Stimulated activated CD8-positive, alpha-beta memory T cell treated with anti-CD3 and anti-CD28 coated beads, Interleukin-12 subunit alpha, Interleukin-12 subunit beta, amount 100 ng/mL, for 1 hour (primary cell): ENCODE results near the gene COL9A3.

Source experiments
- DNase-seq: peaks from one replicate; pipeline ENCODE4 v3.0.0-alpha.2; 2020; ENCODE audit warnings: low read depth

COL9A3 gene

DNA sequence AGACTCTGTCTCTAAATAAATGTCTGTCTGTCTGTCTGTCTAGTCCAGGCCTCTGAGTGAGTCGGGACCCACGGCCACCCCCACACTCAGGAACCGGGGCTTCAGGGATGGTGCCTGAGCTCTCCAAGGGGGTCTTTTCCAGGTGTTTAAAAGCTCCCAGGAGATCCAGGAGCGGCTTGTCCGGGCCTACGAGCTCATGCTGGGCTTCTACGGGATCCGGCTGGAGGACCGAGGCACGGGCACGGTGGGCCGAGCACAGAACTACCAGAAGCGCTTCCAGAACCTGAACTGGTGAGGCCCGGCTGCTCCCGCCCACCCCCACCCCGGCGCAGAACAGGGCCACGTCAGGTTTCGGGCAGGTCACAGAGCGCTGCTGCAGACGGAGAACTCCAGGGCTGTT lies 5.5 kb upstream of the COL9A3 start:
- no peak for DNase-seq

DNA sequence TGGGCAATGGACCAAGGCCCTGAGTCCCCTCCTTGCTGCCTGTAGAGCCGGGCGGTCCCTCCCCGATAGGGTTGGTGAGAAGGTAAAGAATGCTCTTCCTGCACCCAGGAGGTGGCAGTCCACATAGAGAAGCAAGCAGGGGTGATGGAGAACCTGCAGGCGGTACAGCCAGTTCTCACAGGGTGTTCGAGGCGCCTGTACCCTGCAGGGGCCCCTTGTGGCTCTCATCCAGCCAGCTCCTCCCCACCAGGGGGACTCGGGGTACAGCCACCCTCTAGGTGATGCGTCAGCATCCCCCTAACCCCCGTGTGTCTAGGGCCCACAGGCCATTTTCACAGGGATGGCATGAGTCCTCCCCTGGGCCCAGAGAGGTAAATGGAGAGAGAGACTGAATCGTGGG lies 5.1 kb upstream of the COL9A3 start:
- no peak for DNase-seq

DNA sequence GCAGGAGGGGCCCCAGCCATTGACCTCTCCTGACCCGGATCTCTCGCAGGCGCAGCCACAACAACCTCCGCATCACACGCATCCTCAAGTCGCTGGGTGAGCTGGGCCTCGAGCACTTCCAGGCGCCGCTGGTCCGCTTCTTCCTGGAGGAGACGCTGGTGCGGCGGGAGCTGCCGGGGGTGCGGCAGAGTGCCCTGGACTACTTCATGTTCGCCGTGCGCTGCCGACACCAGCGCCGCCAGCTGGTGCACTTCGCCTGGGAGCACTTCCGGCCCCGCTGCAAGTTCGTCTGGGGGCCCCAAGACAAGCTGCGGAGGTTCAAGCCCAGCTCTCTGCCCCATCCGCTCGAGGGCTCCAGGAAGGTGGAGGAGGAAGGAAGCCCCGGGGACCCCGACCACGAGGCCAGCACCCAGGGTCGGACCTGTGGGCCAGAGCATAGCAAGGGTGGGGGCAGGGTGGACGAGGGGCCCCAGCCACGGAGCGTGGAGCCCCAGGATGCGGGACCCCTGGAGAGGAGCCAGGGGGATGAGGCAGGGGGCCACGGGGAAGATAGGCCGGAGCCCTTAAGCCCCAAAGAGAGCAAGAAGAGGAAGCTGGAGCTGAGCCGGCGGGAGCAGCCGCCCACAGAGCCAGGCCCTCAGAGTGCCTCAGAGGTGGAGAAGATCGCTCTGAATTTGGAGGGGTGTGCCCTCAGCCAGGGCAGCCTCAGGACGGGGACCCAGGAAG lies 4.5 kb upstream of the COL9A3 start:
- DNase-seq: no peak

DNA sequence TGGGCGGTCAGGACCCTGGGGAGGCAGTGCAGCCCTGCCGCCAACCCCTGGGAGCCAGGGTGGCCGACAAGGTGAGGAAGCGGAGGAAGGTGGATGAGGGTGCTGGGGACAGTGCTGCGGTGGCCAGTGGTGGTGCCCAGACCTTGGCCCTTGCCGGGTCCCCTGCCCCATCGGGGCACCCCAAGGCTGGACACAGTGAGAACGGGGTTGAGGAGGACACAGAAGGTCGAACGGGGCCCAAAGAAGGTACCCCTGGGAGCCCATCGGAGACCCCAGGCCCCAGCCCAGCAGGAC lies 4.0 kb upstream of the COL9A3 start:
- no peak for DNase-seq

DNA sequence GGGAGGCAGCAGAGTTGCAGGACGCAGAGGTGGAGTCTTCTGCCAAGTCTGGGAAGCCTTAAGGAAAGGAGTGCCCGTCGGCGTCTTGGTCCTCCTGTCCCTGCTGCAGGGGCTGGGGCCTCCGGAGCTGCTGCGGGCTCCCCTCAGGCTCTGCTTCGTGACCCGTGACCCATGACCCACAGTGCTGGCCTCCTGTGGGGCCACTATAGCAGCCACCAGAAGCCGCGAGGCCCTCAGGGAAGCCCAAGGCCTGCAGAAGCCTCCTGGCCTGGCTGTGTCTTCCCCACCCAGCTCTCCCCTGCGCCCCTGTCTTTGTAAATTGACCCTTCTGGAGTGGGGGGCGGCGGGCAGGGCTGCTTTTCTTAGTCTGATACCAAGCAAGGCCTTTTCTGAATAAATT lies 3.3 kb upstream of the COL9A3 start:
- DNase-seq: no peak

DNA sequence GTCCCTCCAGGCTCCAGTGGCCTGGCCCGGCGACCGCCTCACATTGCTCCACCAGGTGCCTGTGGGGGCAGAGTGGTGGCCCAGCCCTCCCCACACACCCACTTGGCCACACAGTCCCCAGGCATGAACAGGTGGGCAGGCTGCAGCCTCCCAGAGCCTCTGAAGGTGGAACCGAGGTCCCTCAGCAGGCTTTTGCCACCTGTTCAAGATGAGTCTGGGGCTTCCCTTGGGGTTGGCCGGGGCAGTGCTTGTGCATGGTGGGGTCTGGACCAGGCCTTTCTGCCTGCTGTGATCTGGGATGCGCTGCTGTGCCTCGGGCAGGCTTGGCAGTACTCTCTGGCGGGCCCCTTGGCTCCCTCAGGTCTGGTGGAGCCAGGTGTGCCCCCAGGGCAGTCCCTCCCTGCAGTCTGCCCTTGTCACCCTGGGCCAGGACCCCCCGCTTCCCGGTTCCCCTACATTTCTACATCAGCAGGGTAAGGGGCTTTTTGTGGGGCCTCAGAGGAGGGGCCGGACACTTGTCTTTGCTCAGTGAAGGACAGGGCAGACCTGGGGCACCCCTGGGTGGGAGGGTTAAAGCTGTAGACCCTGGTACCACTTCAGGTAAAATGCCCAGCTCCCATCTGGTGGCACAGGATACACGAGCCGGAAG lies 2.7 kb upstream of the COL9A3 start:
- DNase-seq: no peak

DNA sequence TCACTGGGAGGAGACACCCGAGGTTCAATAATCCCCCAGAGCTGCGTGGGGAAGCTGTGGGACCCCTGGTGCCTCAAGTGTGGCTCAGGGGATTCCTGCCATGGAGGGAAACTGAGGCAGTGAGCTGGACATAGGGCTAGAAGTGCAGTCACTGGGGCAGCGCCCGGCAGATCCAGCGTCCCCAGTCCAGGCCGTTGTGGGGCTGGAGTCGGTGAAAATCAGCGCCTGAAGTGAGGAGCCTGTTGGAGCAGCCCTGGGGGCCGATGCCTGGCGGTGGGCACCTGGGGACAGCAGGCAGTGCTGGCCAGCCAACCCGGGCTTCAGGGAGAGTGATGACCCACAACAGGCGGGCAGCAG lies 2.2 kb upstream of the COL9A3 start:
- DNase-seq: no peak

DNA sequence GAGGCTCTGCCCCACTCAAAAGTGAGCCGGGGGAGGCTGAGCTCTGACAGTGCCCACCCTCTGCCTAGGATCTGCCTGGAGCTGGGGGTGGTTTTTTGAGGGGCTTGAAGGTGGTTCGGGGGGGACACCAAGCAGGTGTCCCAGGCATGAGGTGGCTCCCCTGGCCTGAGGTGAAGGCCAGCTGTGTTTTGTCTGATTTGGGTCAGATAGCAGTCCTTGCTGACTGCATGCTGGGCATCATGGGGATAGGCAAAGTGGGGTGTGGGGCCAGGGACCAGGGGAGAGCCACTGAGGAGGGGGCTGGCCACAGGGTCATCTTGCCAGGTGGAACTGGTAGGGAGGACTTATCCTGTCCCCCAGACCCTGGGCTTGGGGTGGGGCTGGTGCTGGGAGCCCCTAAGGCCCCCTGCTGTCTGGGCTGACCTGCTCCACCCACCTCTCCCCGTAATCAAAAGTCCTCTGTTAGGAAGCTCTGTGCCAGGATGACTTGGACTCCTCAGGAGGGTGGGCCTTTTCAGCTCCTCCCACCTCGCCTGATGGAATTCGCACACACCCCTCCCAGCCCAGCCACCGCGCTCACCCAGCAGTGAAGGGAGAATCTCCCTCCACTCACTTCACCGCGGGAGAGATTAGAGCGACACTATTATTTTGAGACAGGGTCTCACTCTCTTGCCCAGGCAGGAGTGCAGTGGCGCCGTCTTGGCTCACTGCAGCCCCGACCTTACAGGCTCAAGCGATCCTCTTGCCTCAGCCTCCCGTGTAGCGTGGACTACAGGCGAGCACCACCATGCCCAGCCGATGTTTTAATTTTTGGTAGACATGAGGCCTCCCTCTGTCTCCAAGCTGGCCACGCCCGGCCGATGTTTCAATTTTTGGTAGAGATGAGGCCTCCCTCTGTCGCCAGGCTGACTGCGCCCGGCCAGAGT lies 1.5 kb upstream of the COL9A3 start:
- no peak for DNase-seq

DNA sequence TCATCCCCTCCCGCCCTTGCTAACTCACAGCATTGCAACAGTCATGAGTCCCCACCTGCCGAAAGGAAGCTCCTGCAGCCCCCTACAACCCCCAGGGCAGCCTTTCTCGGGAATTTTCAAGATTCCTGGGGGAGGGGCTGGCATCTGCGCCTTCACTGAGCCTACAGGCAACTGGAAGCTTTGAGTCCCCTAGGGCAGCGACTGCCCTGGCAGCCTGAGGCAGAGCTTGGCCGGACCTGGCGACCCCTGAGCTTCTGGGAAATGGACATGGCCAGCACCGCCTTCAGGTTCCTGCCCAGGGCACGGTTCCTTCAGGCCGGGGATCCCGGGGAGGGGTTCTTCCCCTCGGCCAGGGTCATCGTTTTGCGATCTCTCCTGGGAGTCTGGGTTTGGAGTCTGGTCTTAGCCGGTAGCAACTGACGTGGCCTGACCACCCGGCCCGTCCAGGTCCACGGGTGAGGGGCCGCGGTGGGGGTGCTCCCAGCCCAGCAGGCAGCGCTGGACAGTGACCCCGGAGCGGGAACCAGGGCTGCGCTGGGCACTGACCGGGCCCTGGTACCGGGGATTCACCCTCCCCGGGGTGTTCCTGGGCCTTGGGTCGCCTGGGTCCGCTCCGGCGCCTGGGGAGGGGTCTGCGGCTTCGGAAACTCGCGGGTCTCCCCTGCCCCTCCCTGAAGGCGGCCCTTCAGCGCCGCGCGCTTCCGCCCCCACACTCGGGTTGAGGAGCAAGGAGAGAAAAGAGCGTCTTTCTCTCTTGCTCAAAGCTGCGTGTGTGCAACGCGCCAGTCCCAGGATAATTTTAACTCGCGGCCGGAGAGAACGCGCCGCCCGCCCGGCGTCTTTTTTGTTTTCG lies 593 bp upstream of the COL9A3 start:
- DNase-seq: no peak

DNA sequence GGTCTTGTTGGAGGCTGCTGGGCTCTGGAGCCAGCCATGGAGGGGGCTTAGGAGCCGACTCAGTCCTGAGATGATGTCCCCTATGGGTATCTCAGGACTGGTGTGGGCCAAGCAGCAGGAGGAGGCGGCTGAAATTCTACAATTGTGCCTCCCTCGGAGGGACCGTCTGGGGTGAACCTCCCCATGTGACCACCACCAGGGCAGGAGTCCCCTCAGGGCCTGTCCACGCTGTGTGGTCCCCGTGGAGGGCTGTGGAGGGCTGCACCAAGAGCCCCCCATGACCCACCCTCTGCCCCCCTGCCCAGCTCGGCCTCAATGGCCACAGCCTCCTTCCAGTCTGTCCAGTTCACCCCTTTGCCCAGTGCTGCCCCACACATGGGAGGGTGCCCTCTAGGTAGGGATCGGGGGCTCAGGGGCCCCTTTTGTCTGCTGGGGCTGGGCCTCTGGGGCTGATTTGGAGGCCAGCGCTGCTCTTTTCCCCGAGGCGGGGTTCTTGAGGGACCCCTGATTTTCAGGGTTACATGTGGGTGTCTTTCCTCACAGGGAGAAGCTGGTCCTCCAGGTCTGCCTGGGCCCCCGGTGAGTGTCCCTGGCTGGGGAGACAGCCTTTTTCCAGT lies 1.2 kb downstream of the COL9A3 start:
- no peak for DNase-seq

DNA sequence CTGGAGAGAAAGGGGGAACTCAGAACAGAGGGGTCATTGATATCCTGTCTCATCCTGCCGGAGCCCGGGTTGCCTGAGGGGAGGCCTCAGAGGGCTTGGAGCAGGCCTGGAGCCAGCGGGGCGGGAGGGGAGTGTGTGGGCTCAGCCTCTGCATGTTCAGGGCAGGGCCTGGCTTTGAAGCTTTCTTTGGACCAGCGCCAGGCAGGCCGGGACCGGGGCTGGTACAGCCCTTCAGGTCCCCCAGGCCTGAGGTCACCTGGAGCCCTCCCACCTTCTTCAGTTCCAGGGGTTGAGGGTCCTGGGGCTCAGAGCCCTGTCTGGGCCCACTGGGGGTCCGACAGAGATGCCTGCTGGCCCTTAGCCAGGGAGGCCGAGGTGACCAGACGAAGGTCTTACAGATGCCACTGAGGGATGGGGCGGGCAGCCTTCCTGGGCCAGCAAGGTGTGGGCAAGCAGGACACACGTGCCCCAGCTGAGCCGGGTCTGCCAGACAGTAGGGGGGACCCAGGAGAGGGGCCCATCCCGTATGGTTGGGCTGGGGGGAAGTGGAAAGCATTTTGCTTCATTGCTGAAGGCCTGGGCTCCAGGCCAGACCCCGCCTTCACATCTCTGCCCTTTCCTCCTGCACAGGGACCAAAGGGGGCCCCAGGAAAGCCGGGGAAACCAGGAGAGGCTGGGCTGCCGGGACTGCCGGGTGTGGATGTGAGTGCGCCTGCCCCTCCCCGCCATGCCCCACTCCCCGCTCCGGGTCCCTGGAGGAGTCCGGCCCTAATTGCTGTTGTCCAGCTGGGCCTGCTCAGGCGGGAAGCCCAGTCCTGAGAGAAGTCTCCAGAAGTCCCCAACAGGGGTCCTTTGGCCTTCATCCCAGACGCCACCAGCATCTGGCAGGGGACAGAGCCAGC lies 2.0 kb downstream of the COL9A3 start:
- DNase-seq: no peak

DNA sequence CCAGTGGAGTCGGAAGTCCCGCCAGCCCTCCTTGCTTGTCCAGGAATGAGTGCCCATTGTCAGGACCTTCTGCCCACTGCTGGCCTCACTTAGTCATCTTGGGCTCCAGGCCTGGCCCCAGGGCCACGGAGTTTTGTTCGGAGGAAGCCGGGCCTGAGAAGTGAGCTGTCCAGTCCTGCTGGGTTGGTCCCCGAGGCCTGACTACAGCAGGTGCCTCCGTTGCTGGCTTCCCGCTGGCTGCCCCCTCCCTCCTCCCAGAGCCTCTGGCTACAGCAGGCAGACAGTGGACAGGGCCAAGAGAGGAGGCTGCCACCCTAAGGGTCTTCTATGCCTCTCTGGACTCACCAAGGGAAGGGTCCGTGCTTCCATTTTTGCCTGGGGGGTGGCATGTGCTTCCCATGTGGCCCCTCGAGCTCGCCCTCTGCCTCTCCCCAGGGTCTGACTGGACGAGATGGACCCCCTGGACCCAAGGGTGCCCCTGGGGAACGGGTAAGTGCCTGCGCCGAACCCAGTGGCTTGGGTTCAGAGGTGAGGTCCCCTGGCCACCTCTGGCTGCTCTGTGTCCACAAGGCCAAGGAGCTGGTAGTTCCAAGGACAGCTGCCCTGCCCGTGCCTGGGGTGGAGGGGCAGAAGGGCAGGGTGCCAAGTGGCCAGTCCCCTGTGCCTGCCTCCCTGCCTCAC lies 2.8 kb downstream of the COL9A3 start:
- no peak for DNase-seq

DNA sequence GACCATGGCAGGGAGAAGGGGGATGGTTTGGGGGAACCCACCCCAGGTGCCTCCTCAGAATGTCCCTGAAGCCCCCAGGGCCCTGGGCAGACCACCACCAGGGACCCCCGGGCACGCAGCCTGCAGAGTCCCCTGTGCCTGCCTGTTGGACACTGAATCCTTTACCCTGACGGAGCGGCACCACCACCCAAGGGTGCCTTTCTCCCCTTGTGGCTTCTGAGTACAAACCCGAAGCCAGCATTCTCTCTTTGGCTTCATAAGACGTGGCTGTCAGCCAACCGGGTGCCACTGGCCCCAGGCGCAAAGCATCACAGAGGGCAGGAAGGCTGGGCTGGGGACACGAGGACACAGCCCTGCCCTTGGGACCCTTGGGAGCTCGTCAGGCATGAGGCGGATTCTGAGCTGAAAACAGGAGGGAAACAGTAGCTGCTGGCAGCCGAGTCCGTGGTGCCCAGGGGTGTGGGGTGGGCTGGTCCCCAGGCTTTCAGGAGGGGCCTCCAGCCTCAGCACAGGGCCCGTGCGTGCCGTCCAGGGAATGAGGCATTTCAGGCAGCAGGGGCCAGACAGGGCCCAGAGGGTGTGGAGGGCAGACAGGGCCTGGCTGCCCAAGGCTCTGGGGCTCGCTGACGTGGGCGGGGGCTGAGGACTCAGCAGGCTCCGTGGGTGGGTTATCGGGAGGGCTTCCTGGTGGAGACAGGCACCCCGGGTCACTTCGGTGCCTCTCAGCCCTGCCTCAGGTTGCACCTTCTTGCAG lies 3.5 kb downstream of the COL9A3 start:
- DNase-seq: no peak

DNA sequence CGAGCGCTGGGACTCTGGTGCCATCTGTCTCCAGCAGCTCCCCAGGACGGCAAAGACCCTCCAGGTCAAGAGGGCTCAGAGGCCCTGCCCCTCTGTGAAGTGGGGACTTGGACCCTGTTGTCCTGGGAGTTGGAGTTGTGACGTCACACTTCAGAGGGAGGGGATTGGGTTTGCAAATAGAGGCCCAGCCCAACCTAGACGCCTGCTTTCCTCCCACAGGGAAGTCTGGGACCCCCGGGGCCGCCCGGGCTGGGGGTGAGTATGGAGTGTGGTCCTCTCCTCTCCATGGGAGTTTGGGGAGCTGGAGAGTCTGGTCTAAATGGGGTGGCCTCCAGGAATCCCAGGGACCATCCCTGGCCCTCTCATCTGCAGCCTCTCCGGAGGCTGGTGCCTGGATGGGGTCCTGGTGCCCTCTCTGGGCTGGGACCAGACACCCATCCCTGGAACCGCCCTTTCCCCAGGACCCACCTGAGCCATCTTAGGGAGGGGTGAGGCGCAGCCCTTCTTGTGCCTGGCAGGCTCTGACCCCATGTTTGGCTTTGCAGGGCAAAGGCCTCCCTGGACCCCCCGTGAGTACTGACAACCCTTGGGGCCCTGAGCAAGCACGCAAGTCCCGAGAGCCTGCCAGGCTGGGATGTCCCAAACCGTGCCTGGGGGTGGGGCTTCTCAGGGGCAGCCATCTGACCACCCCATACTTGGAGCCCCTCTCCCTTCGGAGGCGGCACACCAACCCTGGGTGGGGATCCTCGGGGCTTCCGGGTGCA lies 4.3 kb downstream of the COL9A3 start:
- DNase-seq: no peak

DNA sequence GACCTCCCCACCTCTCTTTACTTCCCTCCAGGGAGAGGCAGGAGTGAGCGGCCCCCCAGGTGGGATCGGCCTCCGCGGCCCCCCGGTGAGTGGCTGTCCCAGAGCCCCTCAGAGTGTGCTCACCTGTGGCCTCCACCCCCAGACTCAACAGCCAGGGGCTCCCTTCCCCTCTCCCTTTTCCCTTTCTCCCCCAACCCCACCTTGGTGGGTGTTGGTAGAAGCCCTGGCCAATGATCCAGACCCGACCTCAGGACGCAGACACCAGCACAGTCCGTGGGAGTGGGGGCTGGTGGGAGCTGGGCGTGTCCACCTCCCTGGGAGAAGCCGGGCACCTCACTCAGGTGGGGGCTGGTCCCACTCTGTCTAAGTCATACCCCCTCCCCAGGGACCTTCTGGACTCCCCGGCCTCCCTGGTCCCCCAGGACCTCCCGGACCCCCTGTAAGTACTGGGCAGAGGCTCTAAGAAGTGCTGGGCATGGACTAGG lies 4.9 kb downstream of the COL9A3 start:
- DNase-seq: no peak

DNA sequence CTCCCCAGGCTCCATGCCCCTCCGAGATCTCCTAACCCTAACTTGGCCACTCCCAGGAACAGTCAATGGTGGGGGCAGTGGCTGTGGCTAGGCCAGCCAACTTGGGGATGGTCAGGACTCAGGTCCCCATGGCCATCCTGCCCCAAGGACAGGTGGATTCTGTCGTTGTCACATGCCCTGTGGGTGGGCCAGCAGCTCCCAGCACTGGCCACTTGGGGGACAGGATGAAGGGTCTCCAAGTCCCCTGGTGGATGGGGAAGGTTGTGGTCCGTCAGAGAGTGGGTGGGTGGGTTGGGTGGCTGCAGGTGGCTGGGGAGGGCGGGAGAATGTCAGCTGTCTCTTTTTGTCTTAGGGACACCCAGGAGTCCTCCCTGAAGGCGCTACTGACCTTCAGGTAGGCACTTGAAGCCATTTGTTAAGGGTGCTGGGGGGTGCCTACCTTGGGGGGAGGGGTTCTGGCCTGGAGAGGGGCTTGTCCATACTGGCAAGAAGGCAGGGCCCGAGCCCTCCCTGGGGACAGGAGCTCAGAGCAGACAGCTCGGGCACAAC lies 5.5 kb downstream of the COL9A3 start:
- no peak for DNase-seq

DNA sequence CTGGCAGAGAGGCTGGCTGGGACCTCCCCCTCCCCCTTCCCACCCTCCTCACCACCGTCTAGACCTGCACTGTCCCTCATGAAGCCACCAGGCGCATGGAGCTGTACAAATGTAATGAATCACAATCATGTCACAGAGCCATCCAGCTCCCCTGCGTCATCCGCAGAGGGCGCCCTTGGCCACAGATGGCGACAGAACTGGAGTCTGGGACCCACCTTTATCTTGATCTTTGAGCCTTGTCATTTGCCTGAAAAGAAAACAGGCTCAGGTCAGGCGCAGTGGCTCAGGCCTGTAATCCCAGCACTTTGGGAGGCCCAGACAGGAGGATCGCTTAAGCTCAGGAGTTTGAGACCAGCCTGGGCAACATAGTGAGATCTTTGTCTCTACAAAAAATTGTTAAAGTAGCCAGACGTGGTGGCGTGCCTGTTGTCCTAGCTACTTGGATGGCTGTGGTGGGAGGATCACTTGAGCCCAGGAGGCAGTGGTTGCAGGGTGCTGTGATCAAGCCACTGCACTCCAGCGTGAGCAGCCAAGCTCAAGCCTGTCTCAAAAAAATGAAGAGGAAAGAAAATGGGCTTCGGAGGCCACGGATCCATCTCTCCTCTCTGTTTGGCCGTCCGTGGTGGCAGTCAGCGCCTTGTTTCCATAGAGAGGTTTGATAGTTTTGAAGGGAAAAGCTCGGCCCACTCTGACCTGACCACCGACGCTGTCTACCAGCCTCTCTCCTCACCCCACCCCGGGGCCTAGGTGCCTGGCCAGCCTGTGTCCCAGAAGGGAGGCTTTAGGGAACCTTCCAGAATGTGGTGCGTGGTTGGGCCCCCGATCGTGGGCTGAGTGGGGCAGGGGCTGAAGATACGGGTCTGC lies 6.2 kb downstream of the COL9A3 start:
- no peak for DNase-seq
